GM12865 (cell line): ENCODE measurements around the gene KIAA0753.
"Not testable (repeated sequence)": the region's sequence is repeated elsewhere in the genome, so short reads cannot be mapped to it uniquely, and the experiment has no call there.

Experiments
- DNase-seq: peaks from one replicate; pipeline ENCODE4 v3.0.0; 2010; ENCODE audit warnings: low read depth
- H3K4me3 ChIP-seq: 2 replicates; pipeline ENCODE4 v1.5.1; 2011; ENCODE audit warnings: mild to moderate bottlenecking, low read depth, low read length, control low read depth
- CTCF ChIP-seq: IDR thresholded peaks from 2 replicates; pipeline ENCODE4 v1.5.1; 2011; ENCODE audit warnings: low read length, control low read depth, low read depth, inconsistent platforms; ENCODE audit not compliant: insufficient read depth; ENCODE audit errors: missing control alignments

KIAA0753 gene

GRCh38 chr17:6577686-6578263 is 62.7 kb downstream of the KIAA0753 start:
- no peak overlapping the region for H3K4me3 ChIP-seq
- no peak for TF ChIP-seq CTCF
- DNase-seq: no peak

GRCh38 chr17:6576038-6576785 is 64.3 kb downstream of the KIAA0753 start:
- no peak for TF ChIP-seq CTCF
- no peak overlapping the region for H3K4me3 ChIP-seq
- no peak for DNase-seq

GRCh38 chr17:6575596-6575988 is 64.9 kb downstream of the KIAA0753 start:
- no peak for TF ChIP-seq CTCF
- no peak overlapping the region for H3K4me3 ChIP-seq
- DNase-seq: no peak

- no peak for TF ChIP-seq CTCF
- no peak overlapping the region for H3K4me3 ChIP-seq
- peak; percentile 58 for DNase-seq
Observed at GRCh38 chr17:6574687-6575595, 65.6 kb downstream of the KIAA0753 start.

- no peak for TF ChIP-seq CTCF
- no peak for DNase-seq
Observed at GRCh38 chr17:6573982-6574686, 66.4 kb downstream of the KIAA0753 start.

GRCh38 chr17:6573495-6573894 is 67.0 kb downstream of the KIAA0753 start:
- H3K4me3 ChIP-seq: not testable (repeated sequence)

More at GRCh38 chr17:6573982-6574686, 66.4 kb downstream of the KIAA0753 start:
- no peak overlapping the region for H3K4me3 ChIP-seq

More at GRCh38 chr17:6573495-6573894, 67.0 kb downstream of the KIAA0753 start:
- DNase-seq: not testable (repeated sequence)
